Esophagus muscularis mucosa (tissue), 3 donors: ENCODE data around the gene SYNJ2.

Source experiments
- CTCF ChIP-seq, 3 experiments: fragments of 200-600 bp in 2 of 3; fragments of 450-650 bp in 1 of 3; sonication (generic) in 2 of 3; IDR thresholded peaks; one replicate each; pipeline ENCODE4 v1.5.1; 2017 to 2019; ENCODE audit warnings: antibody characterized with exemption in 3 of 3, mild to moderate bottlenecking in 2 of 3, moderate library complexity in 1 of 3
- POLR2A ChIP-seq: fragments of 450-650 bp; IDR thresholded peaks from one replicate; pipeline ENCODE4 v1.6.1; 2017; ENCODE audit warnings: antibody characterized with exemption, moderate library complexity, mild to moderate bottlenecking, low read depth

- TF ChIP-seq CTCF (IDR thresholded peaks at IDR 0.05), result no peak
- no peak for TF ChIP-seq POLR2A
Observed at GRCh38 chr6:158068893-158069799, 87.5 kb downstream of the SYNJ2 start.
